HT1080 (cell line): ENCODE results near the gene PHC3. TPM values are rescaled to one million over a fixed set of nuclear protein-coding genes. Genes with fewer than 3 reads are reported as not detected.

Source experiments
- DNase-seq: peaks from one replicate; pipeline ENCODE4 v3.0.0-alpha.2; 2015; ENCODE audit warnings: low read depth
- small RNA-seq: library from RNA; depleted of rRNA; stranded (forward); fragments of <200 nt; gene quantifications from one replicate; pipeline ENCODE3, GENCODE V24; 2014
- total RNA-seq: library from RNA; depleted of rRNA; stranded (reverse); fragments of >200 nt; shearing (Covaris generic); gene quantifications from 2 replicates; pipeline ENCODE4 v1.2.3, GENCODE V29; 2014; rRNA removed

PHC3 gene
- total RNA-seq, 1 experiment from 2014 or later = 21.2 TPM

GRCh38 chr3:170044795-170045244 is 136.7 kb downstream of the PHC3 start:
- no peak for DNase-seq

GRCh38 chr3:170044271-170044670 is 137.3 kb downstream of the PHC3 start:
- DNase-seq = no peak

- no peak for DNase-seq
Measured at GRCh38 chr3:170043506-170043905, 138.0 kb downstream of the PHC3 start.

- no peak for DNase-seq
Measured at GRCh38 chr3:170040418-170040817, 141.1 kb downstream of the PHC3 start.

- no peak for DNase-seq
Measured at GRCh38 chr3:170038434-170039110, 143.0 kb downstream of the PHC3 start.

Small RNA genes lying within 50 kb of the gene (small RNA-seq; reads per million reads assigned to genes)
- gene RNU4-38P (0.07 reads per million), gene RNU6-315P (not detected)

Other genes starting within 250 kb of the PHC3 start
- 36.3 and 42.9 TPM in 2 replicates for gene SEC62, start 214.9 kb downstream of the PHC3 start, total RNA-seq
- 2.8 and 4.2 TPM in 2 replicates for gene GPR160, start 143.7 kb downstream of the PHC3 start, total RNA-seq
- gene PRKCI, start 40.7 kb upstream of the PHC3 start, total RNA-seq = 41.8 and 46.2 TPM in 2 replicates
- gene SKIL, start 176.0 kb upstream of the PHC3 start, total RNA-seq = 26.0 and 34.8 TPM in 2 replicates
- gene CLDN11, start 237.1 kb upstream of the PHC3 start, total RNA-seq = 0.23 TPM in 1 of 2 replicates, not detected in the other